Measurements from ENCODE around the gene ATP7B. TPM values are rescaled to one million over a fixed set of nuclear protein-coding genes. Genes with fewer than 3 reads are reported as not detected.

ATP7B gene
- total RNA-seq, 1 donor from 2014 or later = 12.3 TPM

DNA sequence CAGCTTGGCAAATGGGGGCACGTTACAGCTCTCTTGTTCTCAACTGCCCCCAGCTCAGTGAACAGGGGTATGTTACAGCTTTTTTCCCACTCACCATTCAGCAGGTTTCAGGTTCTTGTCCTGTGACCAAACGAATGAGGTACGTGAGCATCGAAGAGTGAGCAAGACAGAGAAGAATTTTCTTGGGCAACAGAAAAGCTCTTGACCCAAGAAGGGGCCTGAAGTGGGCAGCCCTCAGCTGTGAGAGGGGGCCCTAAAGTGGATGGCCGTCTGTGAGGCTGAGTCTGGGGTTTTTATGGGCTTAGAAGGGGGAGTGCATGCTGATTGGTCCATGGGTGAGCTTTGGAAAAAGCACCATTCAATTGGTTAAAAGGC lies 128.0 kb downstream of the ATP7B start:
- no peak overlapping the region for H3K9ac ChIP-seq (ENCODE audit: low read length)
- H3K4me1 ChIP-seq (ENCODE audit: insufficient read depth, low read length) = no peaks in the 10 kb centered on the region
- no peaks in the 10 kb centered on the region for H3K79me2 ChIP-seq (ENCODE audit: insufficient read depth, low read length)
- no peak overlapping the region for H3K27ac ChIP-seq (ENCODE audit: low read depth, low read length)
- H3K4me2 ChIP-seq (ENCODE audit: low read length) = no peak overlapping the region
- Mint-ChIP-seq H3K9me3 (ENCODE audit: unreplicated experiment) (peaks cover 4% of the 10 kb centered on the region), H3K4me3 (ENCODE audit: unreplicated experiment) (no peak overlapping the region), H3K27ac (ENCODE audit: unreplicated experiment) (no peak overlapping the region), H3K27me3 (ENCODE audit: low read depth, unreplicated experiment) (no peaks in the 10 kb centered on the region), H3K4me1 (ENCODE audit: low read depth, unreplicated experiment) (peaks cover 9% of the 10 kb centered on the region), H3K36me3 (ENCODE audit: low read depth, unreplicated experiment) (no peaks in the 10 kb centered on the region)
- FAIRE-seq (no peak), DNase-seq (ENCODE audit: low read depth) (no peak)
- no peaks in the 10 kb centered on the region for H3K27me3 ChIP-seq (ENCODE audit: insufficient read depth, low read length)
- H3K4me3 ChIP-seq (ENCODE audit: insufficient read depth, low read depth, low read length) = no peak overlapping the region
- H3K36me3 ChIP-seq (ENCODE audit: insufficient read depth, low read length) = no peaks in the 10 kb centered on the region
- H2AFZ ChIP-seq (ENCODE audit: low read depth, low read length) = no peak overlapping the region
- H3K9me3 ChIP-seq (ENCODE audit: insufficient read depth, low read depth, low read length) = no peaks in the 10 kb centered on the region
- TF ChIP-seq, protein P1, sequence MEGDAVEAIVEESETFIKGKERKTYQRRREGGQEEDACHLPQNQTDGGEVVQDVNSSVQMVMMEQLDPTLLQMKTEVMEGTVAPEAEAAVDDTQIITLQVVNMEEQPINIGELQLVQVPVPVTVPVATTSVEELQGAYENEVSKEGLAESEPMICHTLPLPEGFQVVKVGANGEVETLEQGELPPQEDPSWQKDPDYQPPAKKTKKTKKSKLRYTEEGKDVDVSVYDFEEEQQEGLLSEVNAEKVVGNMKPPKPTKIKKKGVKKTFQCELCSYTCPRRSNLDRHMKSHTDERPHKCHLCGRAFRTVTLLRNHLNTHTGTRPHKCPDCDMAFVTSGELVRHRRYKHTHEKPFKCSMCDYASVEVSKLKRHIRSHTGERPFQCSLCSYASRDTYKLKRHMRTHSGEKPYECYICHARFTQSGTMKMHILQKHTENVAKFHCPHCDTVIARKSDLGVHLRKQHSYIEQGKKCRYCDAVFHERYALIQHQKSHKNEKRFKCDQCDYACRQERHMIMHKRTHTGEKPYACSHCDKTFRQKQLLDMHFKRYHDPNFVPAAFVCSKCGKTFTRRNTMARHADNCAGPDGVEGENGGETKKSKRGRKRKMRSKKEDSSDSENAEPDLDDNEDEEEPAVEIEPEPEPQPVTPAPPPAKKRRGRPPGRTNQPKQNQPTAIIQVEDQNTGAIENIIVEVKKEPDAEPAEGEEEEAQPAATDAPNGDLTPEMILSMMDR (IDR thresholded peaks at IDR 0.05; ENCODE audit: insufficient read depth, low read depth, low read length) = no peak
- no peak for TF ChIP-seq EZH2 (IDR thresholded peaks at IDR 0.05; ENCODE audit: insufficient read depth, low read length)
- no peaks in the 10 kb centered on the region for H4K20me1 ChIP-seq (ENCODE audit: insufficient read depth, low read length)

Other genes with a start within 250 kb of the ATP7B start
- 4.0 and 4.9 TPM in 2 replicates for gene DHRS12, start 207.3 kb downstream of the ATP7B start, total RNA-seq
- 0.05 TPM in 1 of 2 replicates, not detected in the other for gene TMEM272, start 166.3 kb downstream of the ATP7B start, total RNA-seq
- gene CCDC70, start 149.5 kb downstream of the ATP7B start, total RNA-seq = not detected in 2 replicates
- gene ALG11, start 948 bp upstream of the ATP7B start, total RNA-seq = 57.7 and 62.1 TPM in 2 replicates
- 20.6 and 23.9 TPM in 2 replicates for gene UTP14C, start 13.2 kb upstream of the ATP7B start, total RNA-seq
- 0.34 and 0.50 TPM in 2 replicates for gene NEK5, start 117.6 kb upstream of the ATP7B start, total RNA-seq
- gene NEK3, start 148.1 kb upstream of the ATP7B start, total RNA-seq = 13.9 and 15.3 TPM in 2 replicates

Measured in astrocyte (in vitro differentiated cells and primary cell).